ENCODE results near the gene SFMBT1. TPM values are rescaled to one million over a fixed set of nuclear protein-coding genes. Genes with fewer than 3 reads are reported as not detected.

SFMBT1 gene
- total RNA-seq, 4 donors from 2014 or later = 21.3 to 31.6 (median 21.5) TPM

- no peak overlapping the region for H3K4me3 ChIP-seq
- no peak for ATAC-seq
- TF ChIP-seq, protein P1, sequence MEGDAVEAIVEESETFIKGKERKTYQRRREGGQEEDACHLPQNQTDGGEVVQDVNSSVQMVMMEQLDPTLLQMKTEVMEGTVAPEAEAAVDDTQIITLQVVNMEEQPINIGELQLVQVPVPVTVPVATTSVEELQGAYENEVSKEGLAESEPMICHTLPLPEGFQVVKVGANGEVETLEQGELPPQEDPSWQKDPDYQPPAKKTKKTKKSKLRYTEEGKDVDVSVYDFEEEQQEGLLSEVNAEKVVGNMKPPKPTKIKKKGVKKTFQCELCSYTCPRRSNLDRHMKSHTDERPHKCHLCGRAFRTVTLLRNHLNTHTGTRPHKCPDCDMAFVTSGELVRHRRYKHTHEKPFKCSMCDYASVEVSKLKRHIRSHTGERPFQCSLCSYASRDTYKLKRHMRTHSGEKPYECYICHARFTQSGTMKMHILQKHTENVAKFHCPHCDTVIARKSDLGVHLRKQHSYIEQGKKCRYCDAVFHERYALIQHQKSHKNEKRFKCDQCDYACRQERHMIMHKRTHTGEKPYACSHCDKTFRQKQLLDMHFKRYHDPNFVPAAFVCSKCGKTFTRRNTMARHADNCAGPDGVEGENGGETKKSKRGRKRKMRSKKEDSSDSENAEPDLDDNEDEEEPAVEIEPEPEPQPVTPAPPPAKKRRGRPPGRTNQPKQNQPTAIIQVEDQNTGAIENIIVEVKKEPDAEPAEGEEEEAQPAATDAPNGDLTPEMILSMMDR (IDR thresholded peaks at IDR 0.05) = no peak
- TF ChIP-seq EP300 (IDR thresholded peaks at IDR 0.05) = no peak
- TF ChIP-seq POLR2A (IDR thresholded peaks at IDR 0.05) = no peak
- TF ChIP-seq POLR2AphosphoS5 (IDR thresholded peaks at IDR 0.05) = no peak
- H3K9me3 ChIP-seq = no peaks in the 10 kb centered on the region
- no peak overlapping the region for H3K27ac ChIP-seq
- H3K36me3 ChIP-seq = no peaks in the 10 kb centered on the region
- H3K27me3 ChIP-seq = no peaks in the 10 kb centered on the region
- H3K4me1 ChIP-seq = peaks cover 0 to 23% (median 0%) of the 10 kb centered on the region in 3 donors
Observed at GRCh38 chr3:53032609-53033008, 13.3 kb downstream of the SFMBT1 start.

DNA sequence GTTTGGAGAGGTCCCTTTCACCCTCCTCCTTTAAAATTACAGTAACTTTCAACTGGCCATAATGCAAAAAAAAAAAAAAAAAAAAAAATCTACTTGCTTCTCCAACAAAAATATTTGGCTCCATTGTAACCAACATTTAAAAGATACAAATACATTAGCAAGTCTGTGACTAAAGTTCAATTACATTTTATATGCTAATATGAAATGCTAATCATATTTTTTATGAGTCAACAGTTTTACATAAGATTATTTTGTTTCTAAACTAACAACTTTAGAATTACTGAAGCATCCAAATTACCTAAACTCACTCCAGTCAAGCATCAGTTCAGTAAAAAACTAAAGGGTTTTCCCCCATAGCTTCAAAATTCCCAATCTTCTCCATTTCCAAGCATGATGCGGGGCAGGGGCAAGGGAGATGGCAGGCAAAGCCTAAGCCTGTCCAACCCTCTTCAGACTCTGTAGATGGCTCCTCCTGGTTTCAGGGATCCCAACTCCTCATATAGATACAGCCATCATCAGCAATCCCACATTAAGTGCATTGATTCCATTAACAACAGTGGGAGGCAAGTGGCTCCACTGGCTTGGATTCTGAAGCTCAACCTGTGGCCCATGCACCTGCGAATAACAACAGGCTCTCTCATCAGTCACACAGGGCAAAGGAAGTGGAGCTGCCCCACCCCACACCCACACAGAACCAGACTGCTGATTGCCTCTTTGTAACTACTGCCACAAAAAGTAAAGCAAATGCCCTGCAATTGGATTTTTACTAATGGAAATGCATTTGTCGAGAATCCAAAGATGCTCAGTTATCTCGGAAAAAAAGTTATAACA is 15.0 kb downstream of the SFMBT1 start:
- Histone ChIP-seq H3K36me3 (no peaks in the 10 kb centered on the region), H3K27me3 (no peaks in the 10 kb centered on the region), H3K9me3 (no peaks in the 10 kb centered on the region), H3K27ac (no peak overlapping the region), H3K4me1 (peaks cover 0 to 27% (median 0%) of the 10 kb centered on the region in 3 donors), H3K4me3 (no peak overlapping the region)
- TF ChIP-seq, protein P1 (IDR thresholded peaks at IDR 0.05) = no peak
- TF ChIP-seq POLR2AphosphoS5 (IDR thresholded peaks at IDR 0.05) (no peak), EP300 (IDR thresholded peaks at IDR 0.05) (no peak)
- no peak for ATAC-seq
- WGBS, 2 donors (ENCODE audit: low coverage in 1 of 2) = 82 to 90% methylated on average over 2 to 4 of the region's 4 CpGs

GRCh38 chr3:53028641-53029040 is 17.2 kb downstream of the SFMBT1 start:
- 90 to 100% methylated on average over 2 of the region's 7 CpGs for WGBS, 2 donors (ENCODE audit: low coverage in 1 of 2)
- no peak overlapping the region for H3K4me3 ChIP-seq
- H3K27ac ChIP-seq = no peak overlapping the region
- peaks cover 0 to 20% (median 0%) of the 10 kb centered on the region in 3 donors for H3K4me1 ChIP-seq
- TF ChIP-seq POLR2AphosphoS5 (IDR thresholded peaks at IDR 0.05) (no peak), EP300 (IDR thresholded peaks at IDR 0.05) (no peak), POLR2A (IDR thresholded peaks at IDR 0.05) (no peak)
- TF ChIP-seq, protein P1 (IDR thresholded peaks at IDR 0.05) = no peak
- no peaks in the 10 kb centered on the region for H3K9me3 ChIP-seq
- H3K36me3 ChIP-seq = no peaks in the 10 kb centered on the region
- H3K27me3 ChIP-seq = no peaks in the 10 kb centered on the region
- ATAC-seq = no peak

DNA sequence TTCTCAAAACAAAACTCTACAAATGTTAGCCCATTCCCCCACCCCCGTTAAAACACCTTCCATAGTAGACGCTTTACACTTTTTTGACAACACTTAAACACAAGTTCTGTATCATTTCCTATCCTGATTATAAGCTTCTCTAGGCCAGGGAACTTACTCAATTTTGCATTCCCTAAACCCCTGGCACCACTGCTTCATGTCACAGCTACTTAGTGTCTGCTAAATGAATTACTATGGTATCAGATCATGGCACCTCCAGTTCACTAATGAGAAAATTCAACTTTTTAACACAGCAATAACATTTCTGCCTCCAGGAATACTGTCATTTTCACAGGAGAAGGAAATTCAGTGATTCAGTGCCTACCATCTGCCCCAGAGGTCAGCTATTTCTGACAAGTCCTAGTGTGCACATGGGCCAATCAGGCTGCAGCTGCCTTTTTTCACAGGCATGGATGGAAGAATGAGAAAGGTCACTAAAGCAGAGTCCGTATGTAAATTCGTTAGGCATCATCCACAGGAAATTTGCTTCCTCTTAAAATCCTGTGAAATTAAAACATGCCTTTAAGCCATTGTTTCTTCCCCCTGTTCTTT is 18.5 kb downstream of the SFMBT1 start:
- H3K27me3 ChIP-seq = no peaks in the 10 kb centered on the region
- H3K27ac ChIP-seq = no peak overlapping the region
- no peaks in the 10 kb centered on the region for H3K36me3 ChIP-seq
- H3K4me1 ChIP-seq = peaks cover 0 to 20% (median 0%) of the 10 kb centered on the region in 3 donors
- ATAC-seq = no peak
- H3K4me3 ChIP-seq = no peak overlapping the region
- no peak for TF ChIP-seq POLR2AphosphoS5 (IDR thresholded peaks at IDR 0.05)
- no peak for TF ChIP-seq POLR2A (IDR thresholded peaks at IDR 0.05)
- TF ChIP-seq, protein P1 (IDR thresholded peaks at IDR 0.05) = no peak
- TF ChIP-seq EP300 (IDR thresholded peaks at IDR 0.05) = no peak
- no peaks in the 10 kb centered on the region for H3K9me3 ChIP-seq
- WGBS, 2 donors (ENCODE audit: low coverage in 1 of 2) = 78 to 79% methylated on average over 4 of the region's 4 CpGs
